Heart left ventricle (tissue), 13 donors: Measurements from ENCODE around the gene CMC1.
"Not testable (repeated sequence)": the region's sequence is repeated elsewhere in the genome, so short reads cannot be mapped to it uniquely, and the experiment has no call there.

Experiments
- POLR2A ChIP-seq, 2 donors: fragments of 450-650 bp; IDR thresholded peaks; one replicate each; pipeline ENCODE4 v1.6.1; 2017; ENCODE audit warnings: antibody characterized with exemption in 2 of 2, mild to moderate bottlenecking in 2 of 2, moderate library complexity in 2 of 2
- TF ChIP-seq, protein P1 (sequence below), 12 donors: fragments of 200-600 bp; sonication (generic) in 4 of 12; IDR thresholded peaks; one replicate each; pipeline versions ENCODE4 v1.5.0 to v1.8.0; 2018 to 2022; ENCODE audit warnings: antibody characterized with exemption in 12 of 12, mild to moderate bottlenecking in 5 of 12
- donor health status: ischemic (EF 13 %, LVEDD 7.1; RV severe dilation, severe dysfunction).
- donor health status: DM: no; HTN: yes; CAD: no.
- donor health status: DM: no; HTN: no; CAD: no.
- donor health status: ischemic (EF 25% LVEDD 6.9; RV normal size, moderate dysfunction).
- donor health status: ischemic (EF 25% LVEDD 5.7; RV mildly dilated, moderate dysfunction).
- donor health status: ischemic (EF 35%, LVEDD 5.7; RV mildly dilated, moderate dysfunction).
- donor health status: nonischemic (EF 11% LVEDD 7.7; RV severe dilation, severe dysfunction).
- donor health status: DM: yes; HTN: yes; CAD: no.
- donor health status: PGD.
- donor health status: ischemic (EF 29% LVEDD 5.4; RV normal size, mild dysfunction).
- donor health status: nonischemic (EF 23%, LVEDD 6.1; RV moderate dilation, normal function).

DNA sequence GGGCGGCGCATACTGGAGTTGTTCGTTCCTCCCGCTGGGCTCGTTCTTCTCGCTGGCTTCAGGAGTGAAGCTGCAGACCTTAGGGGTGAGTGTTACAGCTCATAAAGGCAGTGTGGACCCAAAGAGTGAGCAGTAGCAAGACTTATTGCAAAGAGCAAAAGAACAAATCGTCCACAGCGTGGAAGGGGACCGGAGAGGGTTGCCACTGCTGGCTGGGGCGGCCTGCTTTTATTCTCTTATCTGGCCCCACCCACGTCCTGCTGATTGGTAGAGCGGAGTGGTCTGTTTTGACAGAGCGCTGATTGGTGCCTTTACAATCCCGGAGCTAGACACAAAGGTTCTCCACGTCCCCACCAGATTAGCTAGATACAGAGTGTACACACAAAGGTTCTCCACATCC lies 41.8 kb upstream of the CMC1 start:
- TF ChIP-seq, protein P1, sequence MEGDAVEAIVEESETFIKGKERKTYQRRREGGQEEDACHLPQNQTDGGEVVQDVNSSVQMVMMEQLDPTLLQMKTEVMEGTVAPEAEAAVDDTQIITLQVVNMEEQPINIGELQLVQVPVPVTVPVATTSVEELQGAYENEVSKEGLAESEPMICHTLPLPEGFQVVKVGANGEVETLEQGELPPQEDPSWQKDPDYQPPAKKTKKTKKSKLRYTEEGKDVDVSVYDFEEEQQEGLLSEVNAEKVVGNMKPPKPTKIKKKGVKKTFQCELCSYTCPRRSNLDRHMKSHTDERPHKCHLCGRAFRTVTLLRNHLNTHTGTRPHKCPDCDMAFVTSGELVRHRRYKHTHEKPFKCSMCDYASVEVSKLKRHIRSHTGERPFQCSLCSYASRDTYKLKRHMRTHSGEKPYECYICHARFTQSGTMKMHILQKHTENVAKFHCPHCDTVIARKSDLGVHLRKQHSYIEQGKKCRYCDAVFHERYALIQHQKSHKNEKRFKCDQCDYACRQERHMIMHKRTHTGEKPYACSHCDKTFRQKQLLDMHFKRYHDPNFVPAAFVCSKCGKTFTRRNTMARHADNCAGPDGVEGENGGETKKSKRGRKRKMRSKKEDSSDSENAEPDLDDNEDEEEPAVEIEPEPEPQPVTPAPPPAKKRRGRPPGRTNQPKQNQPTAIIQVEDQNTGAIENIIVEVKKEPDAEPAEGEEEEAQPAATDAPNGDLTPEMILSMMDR (IDR thresholded peaks at IDR 0.05), result not testable (repeated sequence)
- TF ChIP-seq POLR2A (IDR thresholded peaks at IDR 0.05), result not testable (repeated sequence)
